NAMALWA (cell line): ENCODE measurements around the gene PEX6.
A peak's percentile ranks its signal among the peaks of the same experiment; 100 is the strongest.

ENCODE experiments used
- DNase-seq: peaks from one replicate; pipeline ENCODE4 v3.0.0-alpha.2; 2015; ENCODE audit warnings: low spot score

Gene PEX6

GRCh38 chr6:42935322-42935721, 43.7 kb downstream of the PEX6 start:
- no peak for DNase-seq

- DNase-seq: no peak
Observed at GRCh38 chr6:42933205-42933604, 45.8 kb downstream of the PEX6 start.

GRCh38 chr6:42932412-42932811, 46.6 kb downstream of the PEX6 start:
- DNase-seq: no peak

GRCh38 chr6:42929821-42930360, 49.1 kb downstream of the PEX6 start:
- DNase-seq: peak; percentile 96

GRCh38 chr6:42928986-42929820, 49.8 kb downstream of the PEX6 start, which contains the start of gene CNPY3:
Gene CNPY3, plus strand, starts transcription at chr6:42929480. Its CDS starts 91 bp downstream, at chr6:42929571.
- DNase-seq: peak; percentile 99

- no peak for DNase-seq
Observed at GRCh38 chr6:42925248-42925857, 53.6 kb downstream of the PEX6 start.

- DNase-seq: no peak
Observed at GRCh38 chr6:42923666-42924065, 55.3 kb downstream of the PEX6 start.

- no peak for DNase-seq
Observed at GRCh38 chr6:42921801-42922200, 57.2 kb downstream of the PEX6 start.

GRCh38 chr6:42916288-42916687, 62.7 kb downstream of the PEX6 start:
- no peak for DNase-seq

GRCh38 chr6:42915732-42916131, 63.2 kb downstream of the PEX6 start, which contains the start of gene PTCRA:
Gene PTCRA, plus strand, starts transcription at chr6:42916053. Its CDS starts 17 bp downstream, at chr6:42916070.
- peak; percentile 87 for DNase-seq

GRCh38 chr6:42914546-42914945, 64.4 kb downstream of the PEX6 start:
- peak; percentile 24 for DNase-seq
